Tongue (tissue), 1 donor: ENCODE data around the gene CCR5AS.
A peak's percentile ranks its signal among the peaks of the same experiment; 100 is the strongest.
"Not testable (repeated sequence)": the region's sequence is repeated elsewhere in the genome, so short reads cannot be mapped to it uniquely, and the experiment has no call there.

Experiments used
- DNase-seq: peaks from one replicate; pipeline ENCODE4 v3.0.0-alpha.2; 2015

CCR5AS gene

DNA sequence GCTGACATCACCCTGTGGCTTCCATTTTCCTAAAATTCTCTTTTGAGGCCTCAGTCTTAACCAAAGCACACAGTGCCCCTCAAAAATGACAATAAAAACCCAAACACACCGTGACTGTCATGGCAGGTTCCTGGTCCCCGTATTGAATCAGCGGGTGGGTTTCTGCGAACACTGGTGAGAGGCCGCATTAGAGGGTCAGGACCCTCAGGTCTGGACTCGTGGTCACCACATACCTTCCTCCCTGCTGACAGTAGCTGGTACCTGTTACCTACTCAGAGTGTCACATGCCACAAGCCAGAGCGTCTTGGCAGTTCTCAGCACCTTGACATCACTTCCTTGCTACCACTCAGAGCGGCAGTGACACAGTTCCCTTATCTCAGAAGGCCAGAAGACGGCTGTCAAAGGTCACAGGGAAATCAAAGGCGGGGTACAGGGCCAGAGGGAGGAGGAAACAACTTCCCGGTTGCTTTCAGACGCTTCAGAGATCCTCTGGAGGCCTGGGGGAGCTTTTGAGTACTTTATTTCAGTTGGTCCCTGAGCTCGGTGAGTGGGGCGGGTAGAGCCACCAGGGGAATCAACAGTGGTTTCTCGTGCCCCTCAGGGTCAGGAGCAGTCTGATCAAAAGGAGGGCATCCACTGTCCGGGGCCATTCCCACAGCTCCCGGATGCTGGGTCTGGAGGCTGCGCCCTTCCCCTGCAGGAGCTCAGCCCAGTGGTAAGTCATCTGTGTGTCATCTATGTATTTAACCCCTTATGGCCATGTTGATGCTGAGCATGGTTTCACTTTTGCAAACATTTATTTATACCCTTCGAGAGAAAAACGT is at the start of gene CCR5AS, which contains the start of gene CCRL2:
Gene CCR5AS (minus strand): TSS at position 279 of the 824 bp plus-strand sequence.
Gene CCRL2 (plus strand): TSS at position 472 of the 824 bp plus-strand sequence. CDS start 821 bp downstream, outside the sequence.
- no peak for DNase-seq

GRCh38 chr3:46456118-46456517 is 49.3 kb upstream of the CCR5AS start:
- DNase-seq = no peak

DNA sequence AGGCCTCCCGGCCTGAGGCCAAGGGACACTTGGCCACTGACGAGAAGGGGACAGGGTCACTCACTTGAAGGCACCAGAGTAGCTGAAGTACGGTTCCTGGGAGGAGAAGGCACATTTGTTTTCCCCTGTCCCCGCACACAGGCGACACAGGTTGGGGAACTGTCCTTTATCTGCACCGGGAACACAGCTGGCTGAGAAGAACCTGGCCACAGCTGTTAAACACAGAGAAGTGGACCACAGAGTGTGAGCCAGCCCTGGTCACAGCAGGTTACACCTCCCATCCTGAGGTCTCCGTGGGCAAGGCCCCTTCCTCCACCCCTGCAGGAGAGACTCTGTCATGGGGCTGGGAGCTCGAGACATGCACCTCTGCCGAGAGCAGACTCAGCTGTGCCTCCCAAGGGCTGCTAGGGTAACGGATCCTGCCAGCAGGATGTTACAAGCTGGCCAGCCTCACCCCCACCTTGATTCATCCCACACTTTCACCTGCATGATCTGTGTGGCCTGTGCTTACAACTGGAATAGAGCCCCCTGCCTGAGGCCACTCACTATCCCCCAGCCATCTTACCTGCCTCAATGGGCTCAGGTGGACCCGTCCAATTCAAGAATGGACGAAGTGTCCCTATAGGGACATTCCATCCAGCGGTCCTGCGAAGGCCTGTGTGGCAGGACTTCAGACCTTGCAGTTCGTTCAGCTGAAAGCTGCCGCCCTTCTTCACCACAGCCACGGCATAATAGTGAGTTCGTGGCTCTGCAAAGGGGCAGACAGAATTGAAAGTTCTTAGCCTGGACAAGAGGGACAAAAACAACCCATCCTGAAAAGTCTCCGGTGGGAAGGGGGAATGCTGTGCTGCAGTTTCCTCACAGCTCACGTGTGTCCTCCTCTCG is 48.6 kb upstream of the CCR5AS start:
- DNase-seq = no peak

DNA sequence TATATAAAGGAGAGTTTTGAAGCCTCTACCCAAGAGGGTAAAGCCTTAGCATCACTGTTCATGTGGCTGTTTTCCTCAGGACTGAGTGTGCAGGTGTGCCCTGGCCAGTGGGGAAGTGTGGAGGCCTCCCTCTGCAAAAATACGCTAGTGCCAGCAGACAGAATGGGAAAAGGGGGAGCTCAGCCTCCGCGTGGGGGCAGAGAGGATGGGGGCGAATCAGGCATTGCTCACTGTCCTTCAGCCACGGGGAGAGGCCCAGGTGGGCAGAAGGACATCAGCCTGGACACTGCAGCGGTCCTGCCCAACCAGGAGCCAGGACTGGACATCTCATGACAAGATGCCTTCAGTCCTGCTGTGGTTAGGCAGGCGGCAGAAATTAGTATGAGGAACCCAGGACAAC is 47.7 kb upstream of the CCR5AS start:
- no peak for DNase-seq

GRCh38 chr3:46454209-46454595 is 47.3 kb upstream of the CCR5AS start:
- no peak for DNase-seq

- no peak for DNase-seq
Measured at GRCh38 chr3:46453526-46454208, 46.8 kb upstream of the CCR5AS start.

GRCh38 chr3:46449755-46450552 is 43.1 kb upstream of the CCR5AS start:
- DNase-seq = no peak

- no peak for DNase-seq
Measured at GRCh38 chr3:46448721-46449120, 41.9 kb upstream of the CCR5AS start.

- DNase-seq = peak; percentile 64
Measured at GRCh38 chr3:46447228-46447985, 40.5 kb upstream of the CCR5AS start.

DNA sequence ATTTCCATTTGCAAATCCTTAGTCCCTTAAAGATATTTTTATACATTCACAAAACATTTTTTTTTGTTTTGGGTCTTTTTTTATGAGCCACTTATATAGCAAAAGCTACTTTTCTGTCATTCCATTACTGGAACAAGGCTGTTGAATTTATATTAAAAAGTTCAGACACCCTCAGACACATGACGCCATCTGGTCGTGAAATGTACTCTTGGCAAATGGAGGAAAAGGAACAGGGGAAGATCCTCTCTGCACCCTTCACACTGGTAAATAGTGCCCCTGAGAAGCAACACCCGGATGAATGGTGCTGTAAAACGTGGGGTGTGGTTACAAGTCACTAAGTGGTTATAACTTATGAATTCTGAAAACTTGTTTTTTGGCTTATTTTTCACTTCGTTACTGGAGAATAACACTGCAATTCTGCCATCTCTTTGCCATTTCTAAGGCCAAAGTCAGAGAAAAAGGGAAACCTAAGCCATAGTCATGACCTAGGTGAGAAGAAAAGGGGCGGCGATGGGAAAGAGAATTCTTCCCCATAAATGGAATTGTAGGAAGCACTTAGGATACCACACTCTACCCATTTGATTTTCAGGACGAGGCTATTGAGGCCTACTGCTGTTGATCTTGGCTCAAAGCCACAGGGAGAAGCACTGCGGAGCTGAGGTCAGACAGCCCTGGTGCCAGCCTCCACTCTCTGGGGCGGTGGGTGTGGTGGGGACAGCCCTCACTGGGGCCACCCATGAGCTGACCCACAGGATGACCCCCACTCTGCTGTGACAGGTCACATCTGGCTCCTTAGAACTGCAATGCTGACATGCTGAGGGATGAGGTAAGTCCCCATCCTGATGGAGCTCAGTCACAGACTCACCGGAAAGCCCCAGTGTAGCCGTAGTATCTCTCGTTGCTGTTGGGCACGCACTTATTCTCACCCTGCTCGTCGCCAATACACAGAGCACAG is 36.0 kb upstream of the CCR5AS start:
- DNase-seq = no peak

GRCh38 chr3:46440531-46441294 is 33.8 kb upstream of the CCR5AS start:
- no peak for DNase-seq

- DNase-seq = no peak
Measured at GRCh38 chr3:46438831-46439230, 32.0 kb upstream of the CCR5AS start.

DNA sequence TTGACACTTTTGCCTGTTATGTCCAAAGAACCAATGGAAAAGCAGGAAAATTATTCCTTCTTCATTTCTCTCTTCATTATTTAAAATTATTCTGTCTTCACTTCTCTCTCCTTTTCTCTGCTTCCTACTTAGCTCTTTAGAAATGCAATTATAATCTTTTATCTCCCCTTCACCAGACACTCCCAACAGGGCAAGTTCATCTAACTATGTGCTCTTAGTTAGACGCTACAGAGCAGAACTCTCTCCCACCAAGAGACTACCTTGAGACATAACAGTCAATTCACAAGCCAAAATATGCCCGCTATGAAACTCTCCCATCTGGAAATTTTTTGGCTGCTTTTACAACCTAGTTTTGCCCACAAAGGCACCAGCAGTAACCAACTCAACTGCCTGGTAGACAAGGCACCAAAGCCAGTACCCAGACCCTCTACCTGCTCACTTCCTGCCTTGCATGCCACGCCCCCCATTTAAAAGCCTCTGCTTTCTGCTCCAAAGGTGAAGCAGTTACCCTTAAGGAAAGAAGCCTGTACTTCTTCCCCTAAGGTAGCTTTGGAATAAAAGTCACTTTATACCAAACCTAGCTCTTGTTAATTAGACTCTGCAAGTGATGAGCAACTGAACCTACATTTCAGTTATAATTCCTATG is 28.3 kb upstream of the CCR5AS start:
- no peak for DNase-seq

DNA sequence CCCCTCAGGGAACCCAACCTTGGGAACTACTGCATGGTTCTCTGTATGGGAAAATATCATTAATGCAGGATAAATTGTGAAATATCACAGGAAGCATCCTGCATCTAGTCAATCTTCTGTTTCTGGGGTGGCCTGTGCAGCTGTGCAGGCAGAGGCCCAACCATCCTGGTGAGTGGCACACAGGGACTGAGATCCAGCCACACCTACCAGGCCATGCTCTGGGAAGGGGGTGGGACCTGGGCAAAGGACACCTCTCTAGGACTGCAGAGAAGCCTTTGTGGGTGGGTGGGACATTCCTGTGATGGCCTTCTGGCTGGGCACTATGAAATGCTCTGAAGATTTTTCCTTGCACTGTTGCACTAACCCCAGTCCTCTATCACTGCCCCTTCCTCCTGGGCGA is 27.0 kb upstream of the CCR5AS start:
- DNase-seq = no peak

DNA sequence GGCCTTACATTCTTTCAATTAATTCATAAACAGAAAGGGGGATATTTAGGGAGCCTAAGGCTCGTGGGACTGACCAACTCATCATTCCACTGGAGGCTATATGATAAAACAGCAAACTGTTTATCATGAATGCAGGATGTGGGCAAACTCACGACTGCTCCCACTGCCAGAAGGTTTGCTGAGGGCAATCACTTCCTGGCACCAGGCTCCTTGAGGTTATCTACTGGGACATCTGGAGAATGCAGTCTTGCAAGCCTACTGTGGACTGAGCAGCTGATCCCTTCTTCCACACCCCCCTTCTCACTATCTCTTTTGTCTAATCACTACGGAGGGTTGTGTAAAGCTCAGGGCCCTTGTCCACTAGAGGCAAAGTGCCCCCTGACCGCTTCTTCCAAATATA is 26.3 kb upstream of the CCR5AS start:
- not testable (repeated sequence) for DNase-seq

GRCh38 chr3:46431905-46432304 is 25.0 kb upstream of the CCR5AS start:
- not testable (repeated sequence) for DNase-seq

- DNase-seq = not testable (repeated sequence)
Measured at GRCh38 chr3:46430879-46431278, 24.0 kb upstream of the CCR5AS start.

GRCh38 chr3:46429671-46430070 is 22.8 kb upstream of the CCR5AS start:
- no peak for DNase-seq
